ENCODE measurements around the gene OTOS. TPM values are rescaled to one million over a fixed set of nuclear protein-coding genes. Genes with fewer than 3 reads are reported as not detected.

OTOS gene
- total and polyA plus RNA-seq, 9 of the 15 experiments (the other 6 are each of a cell fraction or from before 2014, with no cell fraction given): not detected

GRCh38 chr2:240105982-240106381 is 34.5 kb downstream of the OTOS start:
- no peaks in the 10 kb centered on the region for H3K36me3 ChIP-seq (ENCODE audit: control insufficient read depth, insufficient read depth, low read length)
- H3K4me2 ChIP-seq (ENCODE audit: insufficient read depth, low read length): no peak overlapping the region
- H3K9ac ChIP-seq (ENCODE audit: insufficient read depth in 1 of 2, low read depth in 2 of 2, low read length in 2 of 2): no peak overlapping the region
- BruUV-seq (replicated peaks): no TSS peak
- H3K27ac ChIP-seq (ENCODE audit: extremely low read depth, low read depth, low read length): no peak overlapping the region
- H3K9me1 ChIP-seq (ENCODE audit: control insufficient read depth, insufficient read depth, low read length): no peaks in the 10 kb centered on the region
- ChIA-PET CTCF (ENCODE audit: low intra/inter-chr PET ratio) (no interaction called here), POLR2A (interaction anchor here (0.6 kb wide), 1 partner anchor 243 kb away, joined by 4 read pairs; no protein-coding TSS in a partner anchor)
- no peak for FAIRE-seq
- peaks cover 4 to 56% of the 10 kb centered on the region in 2 experiments; a peak in 3 of 5 replicates for H3K27me3 ChIP-seq (ENCODE audit: control insufficient read depth in 2 of 2, insufficient read depth in 2 of 2, low read length in 2 of 2)
- H3K9me3 ChIP-seq (replicated peaks; ENCODE audit: control insufficient read depth, insufficient read depth, low read depth, low read length): no peaks in the 10 kb centered on the region
- no peaks in the 10 kb centered on the region for H3K79me2 ChIP-seq (ENCODE audit: control insufficient read depth, insufficient read depth, low read length)
- 0% methylated on average over 9 of the region's 11 CpGs for WGBS (ENCODE audit: insufficient coverage, low coverage, missing lambda C conversion rate)
- ATAC-seq: no peak
- DNase-seq (ENCODE audit: extremely low read depth in 1 of 4, low spot score in 3 of 4): no peak
- H4K20me1 ChIP-seq (replicated peaks; ENCODE audit: control insufficient read depth, insufficient read depth, low read length): no peaks in the 10 kb centered on the region
- no peak overlapping the region for H3K4me3 ChIP-seq
- no peak overlapping the region for H2AFZ ChIP-seq (ENCODE audit: low read depth, low read length)
- intact Hi-C loops (cut with micrococcal nuclease) (no loop called here), in situ Hi-C loops (cut with MboI) (no loop called here)
- no peaks in the 10 kb centered on the region for H3K4me1 ChIP-seq (replicated peaks in 1 of 2; ENCODE audit: control insufficient read depth in 2 of 2, insufficient read depth in 2 of 2, low read length in 2 of 2)
- TF ChIP-seq MCM3 (IDR thresholded peaks at IDR 0.05) (no peak), HNRNPL (IDR thresholded peaks at IDR 0.05; ENCODE audit: low read depth, low read length) (no peak), ELF2 (CRISPR knock-in tag; IDR thresholded peaks at IDR 0.05) (no peak), ELF4 (CRISPR knock-in tag; IDR thresholded peaks at IDR 0.05) (no peak), THAP12 (CRISPR knock-in tag; IDR thresholded peaks at IDR 0.05) (no peak), SETDB1 (IDR thresholded peaks at IDR 0.05; ENCODE audit: low read length) (no peak), CAMTA2 (CRISPR knock-in tag; conservative IDR thresholded peaks at IDR 0.05) (no peak), USF2 (CRISPR knock-in tag; IDR thresholded peaks at IDR 0.05) (no peak), HEY1 (CRISPR knock-in tag; IDR thresholded peaks at IDR 0.05; ENCODE audit: borderline replicate concordance) (no peak)
- TF ChIP-seq, protein P1, sequence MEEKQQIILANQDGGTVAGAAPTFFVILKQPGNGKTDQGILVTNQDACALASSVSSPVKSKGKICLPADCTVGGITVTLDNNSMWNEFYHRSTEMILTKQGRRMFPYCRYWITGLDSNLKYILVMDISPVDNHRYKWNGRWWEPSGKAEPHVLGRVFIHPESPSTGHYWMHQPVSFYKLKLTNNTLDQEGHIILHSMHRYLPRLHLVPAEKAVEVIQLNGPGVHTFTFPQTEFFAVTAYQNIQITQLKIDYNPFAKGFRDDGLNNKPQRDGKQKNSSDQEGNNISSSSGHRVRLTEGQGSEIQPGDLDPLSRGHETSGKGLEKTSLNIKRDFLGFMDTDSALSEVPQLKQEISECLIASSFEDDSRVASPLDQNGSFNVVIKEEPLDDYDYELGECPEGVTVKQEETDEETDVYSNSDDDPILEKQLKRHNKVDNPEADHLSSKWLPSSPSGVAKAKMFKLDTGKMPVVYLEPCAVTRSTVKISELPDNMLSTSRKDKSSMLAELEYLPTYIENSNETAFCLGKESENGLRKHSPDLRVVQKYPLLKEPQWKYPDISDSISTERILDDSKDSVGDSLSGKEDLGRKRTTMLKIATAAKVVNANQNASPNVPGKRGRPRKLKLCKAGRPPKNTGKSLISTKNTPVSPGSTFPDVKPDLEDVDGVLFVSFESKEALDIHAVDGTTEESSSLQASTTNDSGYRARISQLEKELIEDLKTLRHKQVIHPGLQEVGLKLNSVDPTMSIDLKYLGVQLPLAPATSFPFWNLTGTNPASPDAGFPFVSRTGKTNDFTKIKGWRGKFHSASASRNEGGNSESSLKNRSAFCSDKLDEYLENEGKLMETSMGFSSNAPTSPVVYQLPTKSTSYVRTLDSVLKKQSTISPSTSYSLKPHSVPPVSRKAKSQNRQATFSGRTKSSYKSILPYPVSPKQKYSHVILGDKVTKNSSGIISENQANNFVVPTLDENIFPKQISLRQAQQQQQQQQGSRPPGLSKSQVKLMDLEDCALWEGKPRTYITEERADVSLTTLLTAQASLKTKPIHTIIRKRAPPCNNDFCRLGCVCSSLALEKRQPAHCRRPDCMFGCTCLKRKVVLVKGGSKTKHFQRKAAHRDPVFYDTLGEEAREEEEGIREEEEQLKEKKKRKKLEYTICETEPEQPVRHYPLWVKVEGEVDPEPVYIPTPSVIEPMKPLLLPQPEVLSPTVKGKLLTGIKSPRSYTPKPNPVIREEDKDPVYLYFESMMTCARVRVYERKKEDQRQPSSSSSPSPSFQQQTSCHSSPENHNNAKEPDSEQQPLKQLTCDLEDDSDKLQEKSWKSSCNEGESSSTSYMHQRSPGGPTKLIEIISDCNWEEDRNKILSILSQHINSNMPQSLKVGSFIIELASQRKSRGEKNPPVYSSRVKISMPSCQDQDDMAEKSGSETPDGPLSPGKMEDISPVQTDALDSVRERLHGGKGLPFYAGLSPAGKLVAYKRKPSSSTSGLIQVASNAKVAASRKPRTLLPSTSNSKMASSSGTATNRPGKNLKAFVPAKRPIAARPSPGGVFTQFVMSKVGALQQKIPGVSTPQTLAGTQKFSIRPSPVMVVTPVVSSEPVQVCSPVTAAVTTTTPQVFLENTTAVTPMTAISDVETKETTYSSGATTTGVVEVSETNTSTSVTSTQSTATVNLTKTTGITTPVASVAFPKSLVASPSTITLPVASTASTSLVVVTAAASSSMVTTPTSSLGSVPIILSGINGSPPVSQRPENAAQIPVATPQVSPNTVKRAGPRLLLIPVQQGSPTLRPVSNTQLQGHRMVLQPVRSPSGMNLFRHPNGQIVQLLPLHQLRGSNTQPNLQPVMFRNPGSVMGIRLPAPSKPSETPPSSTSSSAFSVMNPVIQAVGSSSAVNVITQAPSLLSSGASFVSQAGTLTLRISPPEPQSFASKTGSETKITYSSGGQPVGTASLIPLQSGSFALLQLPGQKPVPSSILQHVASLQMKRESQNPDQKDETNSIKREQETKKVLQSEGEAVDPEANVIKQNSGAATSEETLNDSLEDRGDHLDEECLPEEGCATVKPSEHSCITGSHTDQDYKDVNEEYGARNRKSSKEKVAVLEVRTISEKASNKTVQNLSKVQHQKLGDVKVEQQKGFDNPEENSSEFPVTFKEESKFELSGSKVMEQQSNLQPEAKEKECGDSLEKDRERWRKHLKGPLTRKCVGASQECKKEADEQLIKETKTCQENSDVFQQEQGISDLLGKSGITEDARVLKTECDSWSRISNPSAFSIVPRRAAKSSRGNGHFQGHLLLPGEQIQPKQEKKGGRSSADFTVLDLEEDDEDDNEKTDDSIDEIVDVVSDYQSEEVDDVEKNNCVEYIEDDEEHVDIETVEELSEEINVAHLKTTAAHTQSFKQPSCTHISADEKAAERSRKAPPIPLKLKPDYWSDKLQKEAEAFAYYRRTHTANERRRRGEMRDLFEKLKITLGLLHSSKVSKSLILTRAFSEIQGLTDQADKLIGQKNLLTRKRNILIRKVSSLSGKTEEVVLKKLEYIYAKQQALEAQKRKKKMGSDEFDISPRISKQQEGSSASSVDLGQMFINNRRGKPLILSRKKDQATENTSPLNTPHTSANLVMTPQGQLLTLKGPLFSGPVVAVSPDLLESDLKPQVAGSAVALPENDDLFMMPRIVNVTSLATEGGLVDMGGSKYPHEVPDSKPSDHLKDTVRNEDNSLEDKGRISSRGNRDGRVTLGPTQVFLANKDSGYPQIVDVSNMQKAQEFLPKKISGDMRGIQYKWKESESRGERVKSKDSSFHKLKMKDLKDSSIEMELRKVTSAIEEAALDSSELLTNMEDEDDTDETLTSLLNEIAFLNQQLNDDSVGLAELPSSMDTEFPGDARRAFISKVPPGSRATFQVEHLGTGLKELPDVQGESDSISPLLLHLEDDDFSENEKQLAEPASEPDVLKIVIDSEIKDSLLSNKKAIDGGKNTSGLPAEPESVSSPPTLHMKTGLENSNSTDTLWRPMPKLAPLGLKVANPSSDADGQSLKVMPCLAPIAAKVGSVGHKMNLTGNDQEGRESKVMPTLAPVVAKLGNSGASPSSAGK (IDR thresholded peaks at IDR 0.05): no peak
